GM18867 (cell line): ENCODE results near the gene GNRH2.
"Not testable (repeated sequence)": the region's sequence is repeated elsewhere in the genome, so short reads cannot be mapped to it uniquely, and the experiment has no call there.

Experiments used
- ATAC-seq: cut with Tn5 transposase; IDR thresholded peaks from one replicate; pipeline ENCODE4 v1.9.1; 2021; ENCODE audit warnings: mild to moderate bottlenecking, moderate library complexity; ENCODE audit not compliant: unreplicated experiment

GNRH2 gene

DNA sequence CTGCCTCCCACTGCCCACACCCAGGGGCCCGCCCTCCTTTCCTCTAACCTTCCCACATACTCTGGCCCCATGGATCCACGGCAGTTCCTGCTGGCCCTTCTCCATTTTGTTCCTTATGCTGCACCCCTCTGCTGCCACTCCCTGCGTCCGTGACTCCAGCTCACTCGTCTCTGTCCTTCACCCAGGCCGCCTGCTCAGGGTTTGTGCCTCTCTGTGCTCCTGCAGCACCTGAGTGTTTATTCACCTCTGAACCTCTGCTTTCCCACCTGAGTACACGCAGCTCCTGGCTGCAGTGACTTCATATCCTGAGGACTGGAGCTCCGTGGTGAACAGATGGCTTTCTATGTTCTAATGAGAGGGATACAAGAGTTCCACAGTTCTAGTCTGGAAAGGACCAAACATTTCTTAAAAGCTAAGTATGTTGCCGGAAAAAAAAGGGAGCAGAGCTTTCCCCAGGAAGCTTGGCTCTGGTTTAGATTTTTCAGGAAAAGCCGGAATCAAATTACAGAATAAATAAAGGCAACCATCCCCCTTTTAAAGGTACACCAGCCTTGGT, 1.5 kb upstream of the GNRH2 start:
- no peak for ATAC-seq

DNA sequence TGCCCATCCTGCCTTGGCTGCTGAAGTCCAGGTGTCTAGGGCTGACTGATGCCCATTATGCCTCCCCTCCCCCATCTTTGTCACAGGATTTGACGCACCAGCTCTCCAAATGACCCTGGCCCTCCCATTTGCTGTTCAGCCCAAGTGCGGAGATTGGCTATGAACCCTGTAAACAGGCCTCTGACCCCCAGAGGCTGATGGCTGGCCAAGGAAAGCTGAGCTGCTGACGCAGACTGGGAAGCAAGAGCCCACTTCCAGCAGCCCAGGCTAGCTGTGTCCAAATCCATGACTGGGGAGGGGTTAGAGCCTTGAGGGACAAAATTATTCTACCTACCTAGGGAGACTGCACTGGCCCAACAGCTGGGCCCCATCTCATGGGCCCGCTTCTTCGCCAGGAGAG, 797 bp upstream of the GNRH2 start:
- no peak for ATAC-seq

DNA sequence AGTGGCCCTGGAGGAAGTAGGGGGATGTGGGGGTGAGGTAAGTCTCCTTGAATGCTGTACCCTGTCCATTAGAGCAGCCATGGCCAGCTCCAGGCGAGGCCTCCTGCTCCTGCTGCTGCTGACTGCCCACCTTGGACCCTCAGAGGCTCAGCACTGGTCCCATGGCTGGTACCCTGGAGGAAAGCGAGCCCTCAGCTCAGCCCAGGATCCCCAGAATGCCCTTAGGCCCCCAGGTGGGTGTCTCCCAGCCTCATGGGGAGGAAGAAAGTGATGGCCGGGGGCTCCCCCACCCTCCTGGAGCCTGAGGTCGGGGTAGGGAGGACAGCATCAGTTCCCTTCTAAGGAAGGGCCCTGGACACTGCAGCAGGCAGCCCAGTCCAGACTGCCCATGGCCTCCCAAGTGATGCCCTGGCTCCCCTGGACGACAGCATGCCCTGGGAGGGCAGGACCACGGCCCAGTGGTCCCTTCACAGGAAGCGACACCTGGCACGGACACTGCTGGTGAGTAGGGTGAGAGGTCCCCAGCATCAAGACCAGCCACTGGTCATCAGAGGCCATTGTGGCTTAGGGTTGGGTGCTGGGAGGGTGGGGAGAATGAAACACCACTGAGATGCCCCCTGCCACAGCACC, 1.0 kb downstream of the GNRH2 start:
- no peak for ATAC-seq

GRCh38 chr20:3045042-3045815, 1.8 kb downstream of the GNRH2 start:
- ATAC-seq, result peak; percentile 49

- ATAC-seq, result peak; percentile 89
These were observed 2.6 kb downstream of the GNRH2 start, which contains the start of gene MRPS26 for GRCh38 chr20:3045816-3046676. MRPS26 (plus strand) TSS chr20:3046052; CDS start chr20:3046069, 17 bp downstream.

GRCh38 chr20:3046677-3047462, 3.4 kb downstream of the GNRH2 start:
- no peak for ATAC-seq

DNA sequence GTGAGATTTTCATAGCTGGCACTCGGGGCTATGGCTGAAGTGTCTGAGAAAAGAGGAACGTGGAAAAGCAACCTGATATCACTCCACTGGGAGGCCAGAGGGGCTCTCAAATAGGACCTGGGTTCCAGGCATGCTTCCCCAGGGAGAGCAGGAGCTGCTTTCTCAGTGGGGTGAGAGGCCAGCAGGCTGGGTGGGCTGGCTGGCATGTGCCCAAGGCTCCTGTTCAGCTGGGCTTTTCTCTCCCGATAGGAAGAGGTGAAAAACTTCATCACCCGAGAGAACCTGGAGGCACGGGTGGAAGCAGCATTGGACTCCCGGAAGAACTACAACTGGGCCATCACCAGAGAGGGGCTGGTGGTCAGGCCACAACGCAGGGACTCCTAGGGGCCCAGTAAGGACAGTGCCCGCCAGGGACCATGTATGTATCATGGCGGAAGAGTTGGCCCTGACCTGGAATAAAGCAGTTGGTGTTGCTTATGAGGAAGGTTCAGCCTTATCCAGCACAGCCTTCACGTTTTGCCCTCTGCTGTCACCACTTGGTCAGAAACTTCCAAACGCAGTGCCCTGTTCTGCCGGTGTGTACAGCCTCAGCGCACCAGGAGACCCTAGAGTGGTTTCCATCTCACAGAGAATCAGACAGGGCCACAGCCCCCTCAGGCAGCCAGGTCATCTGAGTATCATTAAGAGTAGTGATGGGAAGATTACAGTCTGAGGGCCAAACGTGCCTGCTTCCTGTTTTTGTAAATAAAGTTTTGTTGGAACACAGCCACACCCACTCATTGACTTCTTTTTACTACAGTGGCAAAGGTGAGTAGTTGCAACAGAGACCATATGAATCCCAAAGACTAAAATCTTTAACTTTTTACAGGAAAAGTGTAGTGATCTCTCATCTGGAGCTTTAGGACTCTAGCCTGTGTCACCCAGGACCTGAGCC, 4.3 kb downstream of the GNRH2 start:
- ATAC-seq, result no peak

DNA sequence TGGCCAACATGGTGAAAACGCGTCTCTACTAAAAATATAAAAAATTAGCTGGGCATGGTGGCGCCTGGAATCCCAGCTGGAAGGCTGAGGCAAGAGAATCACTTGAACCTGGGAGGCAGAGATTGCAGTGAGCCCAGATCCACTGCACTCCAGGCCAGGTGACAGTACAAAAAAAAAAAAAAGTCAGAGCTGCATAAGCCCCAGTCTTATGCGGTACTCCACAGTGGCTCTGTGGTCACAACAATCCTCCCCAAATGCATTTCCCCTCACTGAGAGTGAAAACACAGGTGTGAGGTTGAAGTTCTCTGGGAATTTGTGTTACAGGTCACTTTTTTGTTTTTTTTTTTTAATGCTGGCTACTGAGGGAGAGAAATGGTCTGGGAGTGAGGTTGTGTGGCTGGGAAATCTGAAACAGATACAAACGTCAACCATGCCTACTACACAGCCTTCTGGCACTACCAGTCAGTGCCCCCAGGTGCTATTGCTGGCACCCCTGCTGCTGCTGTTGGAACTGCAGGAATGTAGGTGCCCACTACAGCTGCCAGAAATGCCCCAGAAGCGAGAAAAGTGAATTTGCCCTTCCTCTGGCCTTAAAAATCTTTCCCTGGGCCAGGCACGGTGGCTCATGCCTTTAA, 8.1 kb downstream of the GNRH2 start:
- ATAC-seq, result no peak

DNA sequence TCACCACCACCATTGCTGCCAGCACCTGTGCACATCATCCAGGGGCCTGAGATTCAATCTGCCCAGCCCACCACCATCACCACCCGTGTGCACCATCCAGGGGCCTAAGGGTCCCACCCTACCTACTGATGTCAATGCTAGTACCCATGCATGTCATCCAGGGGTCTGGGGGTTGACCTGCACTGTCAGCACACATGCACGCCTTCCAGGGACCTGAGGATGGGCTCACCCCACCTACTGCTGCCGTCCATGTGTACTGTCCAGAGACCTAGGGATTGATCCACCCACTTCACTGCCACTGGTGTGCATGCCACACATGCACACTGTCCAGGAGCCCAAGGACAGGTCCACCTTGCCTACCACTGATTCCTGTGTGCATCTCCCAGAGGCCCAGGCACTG, 16.1 kb downstream of the GNRH2 start:
- ATAC-seq, result no peak

GRCh38 chr20:3064119-3064518, 20.7 kb downstream of the GNRH2 start:
- not testable (repeated sequence) for ATAC-seq

- peak; percentile 66 for ATAC-seq
These were observed 24.0 kb downstream of the GNRH2 start for GRCh38 chr20:3067139-3068014.

- peak; percentile 45 for ATAC-seq
These were observed 24.7 kb downstream of the GNRH2 start for GRCh38 chr20:3068075-3068474.

DNA sequence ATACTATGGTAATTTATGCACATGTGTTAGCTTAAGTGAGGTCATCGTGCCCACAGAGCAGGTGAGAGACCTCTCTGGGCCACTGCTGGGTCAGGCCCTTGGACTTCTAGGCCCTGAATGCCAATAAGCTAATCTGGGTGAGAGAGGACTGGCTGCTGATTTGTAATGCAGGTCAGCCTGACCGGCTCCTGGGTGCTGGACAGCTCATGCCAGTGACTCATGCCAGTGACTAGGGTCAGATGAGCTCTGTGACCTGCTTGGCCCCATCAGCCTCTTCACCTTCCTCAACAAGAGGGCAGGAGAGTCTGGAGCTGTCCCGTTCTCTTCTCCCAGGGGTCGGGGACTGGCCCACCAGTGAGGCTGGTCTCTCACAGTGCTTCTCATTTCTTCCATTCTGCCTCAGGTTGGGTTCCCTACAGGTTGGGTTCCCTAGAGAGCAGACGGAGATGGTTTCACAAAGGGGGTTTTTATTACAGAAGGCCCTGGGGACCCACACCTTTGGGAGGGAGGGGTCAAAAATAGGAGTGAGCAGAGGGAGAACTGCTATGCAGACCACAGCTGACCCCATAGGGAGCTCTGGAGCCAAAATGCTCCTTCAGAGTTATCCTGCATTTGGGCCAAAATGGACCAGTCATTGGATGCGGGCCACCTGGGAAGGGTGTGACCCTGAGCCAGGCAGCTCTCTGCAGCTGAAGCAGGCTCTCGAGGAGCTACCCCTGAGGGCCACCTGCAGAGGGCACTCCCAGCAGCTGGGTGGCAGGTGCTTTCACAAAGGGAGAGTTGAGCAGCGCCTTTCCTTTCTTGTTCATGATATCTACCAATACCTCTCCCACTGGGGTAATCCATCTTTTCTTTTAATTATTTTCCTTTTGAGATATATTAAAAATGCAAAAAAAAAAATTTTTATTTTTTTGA, 25.8 kb downstream of the GNRH2 start:
- ATAC-seq, result no peak

- no peak for ATAC-seq
These were observed 27.3 kb downstream of the GNRH2 start for GRCh38 chr20:3070725-3071124.

- ATAC-seq, result no peak
These were observed 27.8 kb downstream of the GNRH2 start for GRCh38 chr20:3071266-3071609.

DNA sequence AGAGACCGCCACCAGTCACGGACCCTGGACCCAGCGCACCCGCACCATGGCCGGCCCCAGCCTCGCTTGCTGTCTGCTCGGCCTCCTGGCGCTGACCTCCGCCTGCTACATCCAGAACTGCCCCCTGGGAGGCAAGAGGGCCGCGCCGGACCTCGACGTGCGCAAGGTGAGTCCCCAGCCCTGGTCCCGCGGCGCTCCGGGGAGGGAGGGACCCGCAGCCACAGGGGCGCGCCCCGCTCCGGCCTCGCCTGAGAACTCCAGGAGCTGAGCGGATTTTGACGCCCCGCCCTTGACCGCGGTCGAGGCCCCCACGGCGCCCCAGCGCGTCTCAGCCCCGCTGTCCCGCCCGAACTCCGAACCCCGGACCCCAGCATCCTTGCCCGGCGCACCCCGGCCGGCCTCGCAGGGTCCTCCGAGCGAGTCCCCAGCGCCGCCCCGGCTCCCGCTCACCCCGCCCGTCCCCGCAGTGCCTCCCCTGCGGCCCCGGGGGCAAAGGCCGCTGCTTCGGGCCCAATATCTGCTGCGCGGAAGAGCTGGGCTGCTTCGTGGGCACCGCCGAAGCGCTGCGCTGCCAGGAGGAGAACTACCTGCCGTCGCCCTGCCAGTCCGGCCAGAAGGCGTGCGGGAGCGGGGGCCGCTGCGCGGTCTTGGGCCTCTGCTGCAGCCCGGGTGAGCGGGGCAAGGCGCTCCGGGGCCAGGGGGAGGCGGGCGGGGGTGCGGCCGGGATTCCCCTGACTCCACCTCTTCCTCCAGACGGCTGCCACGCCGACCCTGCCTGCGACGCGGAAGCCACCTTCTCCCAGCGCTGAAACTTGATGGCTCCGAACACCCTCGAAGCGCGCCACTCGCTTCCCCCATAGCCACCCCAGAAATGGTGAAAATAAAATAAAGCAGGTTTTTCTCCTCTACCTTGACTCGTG, 28.4 kb downstream of the GNRH2 start, which contains the start of gene OXT:
Gene OXT, plus strand, starts transcription at position 11 of the 920 bp plus-strand sequence. Its CDS starts 36 bp downstream, at position 47.
- ATAC-seq, result no peak
